RWPE1 (cell line): Measurements from ENCODE around the gene PLEK2.

Experiments used
- CTCF ChIA-PET: fragments of 350-600 bp; sonication (Branson Sonifier 250); formaldehyde crosslinking; extraction: SDS; loops from one replicate; lab custom pipeline; 2021; lab: Yijun Ruan, JAX
- POLR2A ChIA-PET: fragments of 400-600 bp; formaldehyde crosslinking; extraction: SDS; loops from one replicate; lab custom pipeline; 2020; ENCODE audit warnings: antibody characterized with exemption; ENCODE audit not compliant: low non-redundant PET; lab: Yijun Ruan, JAX
- DNase-seq: peaks from one replicate; pipeline ENCODE4 v3.0.0; 2012; ENCODE audit warnings: low spot score
- H3K27ac ChIP-seq: fragments of 450-650 bp; 2 replicates; pipeline ENCODE4 v1.5.1; 2017
- TF ChIP-seq, protein P1 (sequence below): fragments of 450-650 bp; conservative IDR thresholded peaks from 2 replicates; pipeline ENCODE4 v1.5.1; 2017; ENCODE audit warnings: low read depth, mild to moderate bottlenecking

PLEK2 gene

DNA sequence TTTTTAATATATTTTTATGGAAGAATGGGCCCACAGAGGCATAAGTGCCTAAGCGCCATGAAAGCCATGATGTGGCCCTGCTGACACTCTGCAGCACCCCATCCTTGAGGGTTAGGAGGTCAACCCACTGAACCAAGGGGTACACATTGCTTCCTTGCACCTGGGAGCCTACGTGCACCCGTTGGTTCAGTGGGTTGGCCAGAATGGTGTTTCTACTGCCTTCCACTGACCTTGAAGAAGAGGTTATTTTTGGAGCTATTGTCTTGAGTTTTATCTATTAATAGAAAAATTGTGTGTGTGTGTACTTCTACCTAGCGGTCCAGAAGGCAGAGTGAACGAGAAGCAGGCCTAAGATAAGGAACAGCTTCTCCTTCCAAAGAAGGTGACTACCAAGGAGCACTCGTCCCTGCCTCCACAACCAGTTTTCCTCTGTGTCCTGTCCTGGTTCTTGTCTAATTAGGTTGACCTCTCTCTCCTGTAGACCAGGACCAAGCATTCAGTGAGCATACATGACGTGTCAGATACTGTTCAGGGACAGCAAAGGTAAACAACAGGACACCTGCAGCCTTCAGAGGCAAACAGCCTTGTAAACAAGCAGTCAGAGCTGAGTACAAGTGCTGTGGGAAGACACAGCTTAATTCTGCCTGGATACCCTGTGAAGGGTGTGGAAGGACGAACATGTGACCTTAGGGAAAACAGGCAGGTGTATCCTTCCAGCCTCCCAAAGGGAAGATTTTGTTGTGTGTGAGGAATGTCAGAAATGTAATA, 30.4 kb upstream of the PLEK2 start:
- ChIA-PET CTCF (interaction anchor here (0.7 to 0.9 kb wide), 2 partner anchors 9 to 41 kb away, joined by 3 read pairs; no protein-coding TSS in a partner anchor), POLR2A (no interaction called here)

DNA sequence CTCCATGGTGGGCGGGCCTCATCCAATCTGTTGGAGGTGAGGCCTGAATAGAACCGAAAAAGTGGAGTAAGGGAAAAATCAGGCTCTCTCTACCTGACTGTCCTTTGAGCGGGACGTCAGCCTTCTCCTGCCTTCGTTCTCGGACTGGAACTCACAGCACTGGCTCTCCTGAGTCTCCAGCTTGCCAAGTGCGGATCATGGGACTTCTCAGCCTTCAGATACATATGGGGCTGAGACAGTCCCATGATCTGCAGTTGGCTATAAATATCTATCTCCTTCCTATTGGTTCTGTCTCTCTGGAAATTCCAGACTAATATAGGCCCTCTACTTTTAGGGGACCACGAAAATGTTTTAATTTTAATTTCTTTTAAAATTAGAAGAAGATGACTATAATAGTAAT, 29.7 kb upstream of the PLEK2 start:
- ChIA-PET CTCF (no interaction called here), POLR2A (no interaction called here)
- no peak for DNase-seq
- TF ChIP-seq, protein P1, sequence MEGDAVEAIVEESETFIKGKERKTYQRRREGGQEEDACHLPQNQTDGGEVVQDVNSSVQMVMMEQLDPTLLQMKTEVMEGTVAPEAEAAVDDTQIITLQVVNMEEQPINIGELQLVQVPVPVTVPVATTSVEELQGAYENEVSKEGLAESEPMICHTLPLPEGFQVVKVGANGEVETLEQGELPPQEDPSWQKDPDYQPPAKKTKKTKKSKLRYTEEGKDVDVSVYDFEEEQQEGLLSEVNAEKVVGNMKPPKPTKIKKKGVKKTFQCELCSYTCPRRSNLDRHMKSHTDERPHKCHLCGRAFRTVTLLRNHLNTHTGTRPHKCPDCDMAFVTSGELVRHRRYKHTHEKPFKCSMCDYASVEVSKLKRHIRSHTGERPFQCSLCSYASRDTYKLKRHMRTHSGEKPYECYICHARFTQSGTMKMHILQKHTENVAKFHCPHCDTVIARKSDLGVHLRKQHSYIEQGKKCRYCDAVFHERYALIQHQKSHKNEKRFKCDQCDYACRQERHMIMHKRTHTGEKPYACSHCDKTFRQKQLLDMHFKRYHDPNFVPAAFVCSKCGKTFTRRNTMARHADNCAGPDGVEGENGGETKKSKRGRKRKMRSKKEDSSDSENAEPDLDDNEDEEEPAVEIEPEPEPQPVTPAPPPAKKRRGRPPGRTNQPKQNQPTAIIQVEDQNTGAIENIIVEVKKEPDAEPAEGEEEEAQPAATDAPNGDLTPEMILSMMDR = no peak
- no peak overlapping the region for H3K27ac ChIP-seq

More for the DNA sequence above, 30.4 kb upstream of the PLEK2 start:
- no peak overlapping the region for H3K27ac ChIP-seq
- TF ChIP-seq, protein P1 = no peak
- no peak for DNase-seq

DNA sequence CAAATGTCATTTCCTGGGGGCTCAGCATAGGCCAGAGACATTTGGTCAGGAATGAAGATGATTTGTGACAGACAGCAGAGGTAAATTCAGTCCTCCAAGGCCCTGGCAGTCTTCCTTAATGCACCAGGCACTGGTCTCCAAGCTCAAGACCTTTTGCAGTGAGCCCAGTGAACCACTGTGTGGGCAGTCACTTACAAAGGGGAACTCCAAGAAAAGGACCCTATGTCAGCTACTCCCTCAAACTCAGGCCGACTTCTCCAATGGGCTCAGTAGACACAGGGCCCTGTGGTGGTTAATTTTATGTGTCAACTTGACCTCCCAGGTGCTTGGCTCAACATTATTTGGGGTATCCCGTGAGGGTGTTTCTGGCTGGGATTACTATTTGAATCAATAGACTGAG, 29.3 kb upstream of the PLEK2 start:
- TF ChIP-seq, protein P1 = no peak
- H3K27ac ChIP-seq = no peak overlapping the region
- CTCF ChIA-PET = interaction anchor here (1.0 to 2.4 kb wide), 2 partner anchors 14 to 89 kb away, joined by 3 to 17 read pairs; no protein-coding TSS in a partner anchor
- POLR2A ChIA-PET = no interaction called here
- DNase-seq = no peak

DNA sequence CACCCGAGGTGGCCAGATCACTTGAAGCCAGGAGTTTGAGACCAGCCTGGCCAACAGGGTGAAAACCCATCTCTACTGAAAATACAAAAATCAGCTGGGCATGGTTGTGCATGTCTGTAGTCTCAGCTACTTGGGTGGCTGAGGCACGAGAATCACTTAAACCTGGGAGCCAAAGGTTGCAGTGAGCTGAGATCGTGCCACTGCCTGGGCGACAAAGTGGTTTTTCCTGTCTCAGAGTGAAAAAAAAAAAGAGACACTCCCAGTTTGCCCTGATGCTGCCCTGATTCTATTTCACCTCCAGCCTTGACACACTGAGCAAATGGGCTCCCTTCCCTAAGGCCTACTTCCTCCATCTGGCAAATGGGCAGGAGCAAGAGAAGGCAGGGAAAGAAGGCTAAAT, 28.5 kb upstream of the PLEK2 start:
- CTCF ChIA-PET = interaction anchor here (1.0 to 2.4 kb wide), 2 partner anchors 13 to 89 kb away, joined by 3 to 17 read pairs; no protein-coding TSS in a partner anchor
- TF ChIP-seq, protein P1 = no peak
- POLR2A ChIA-PET = no interaction called here
- no peak overlapping the region for H3K27ac ChIP-seq
- DNase-seq = no peak

DNA sequence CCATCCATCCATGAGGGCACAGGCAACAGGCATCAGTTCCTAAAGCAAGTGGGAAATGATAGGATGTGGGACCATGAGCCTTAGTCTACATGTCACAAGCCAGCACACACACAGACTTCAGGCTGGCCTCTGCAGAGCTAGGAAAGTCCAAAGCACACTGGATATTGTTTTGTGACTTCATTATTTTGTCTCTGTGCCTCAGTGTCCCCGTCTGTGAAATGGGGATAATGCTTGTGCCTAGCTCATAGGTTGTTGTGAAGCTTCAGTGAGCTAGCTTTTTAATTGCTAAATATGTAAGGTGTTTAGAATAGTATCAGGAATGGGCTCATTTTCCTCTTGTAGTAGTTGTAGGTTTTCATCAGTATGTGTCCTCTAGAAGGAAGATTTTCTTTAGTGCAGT, 27.0 kb upstream of the PLEK2 start:
- DNase-seq = no peak
- POLR2A ChIA-PET = no interaction called here
- no peak overlapping the region for H3K27ac ChIP-seq
- TF ChIP-seq, protein P1 = no peak
- CTCF ChIA-PET = interaction anchor here (0.6 to 2.4 kb wide), 3 partner anchors 12 to 132 kb away, joined by 3 to 17 read pairs (median 6); no protein-coding TSS in a partner anchor

DNA sequence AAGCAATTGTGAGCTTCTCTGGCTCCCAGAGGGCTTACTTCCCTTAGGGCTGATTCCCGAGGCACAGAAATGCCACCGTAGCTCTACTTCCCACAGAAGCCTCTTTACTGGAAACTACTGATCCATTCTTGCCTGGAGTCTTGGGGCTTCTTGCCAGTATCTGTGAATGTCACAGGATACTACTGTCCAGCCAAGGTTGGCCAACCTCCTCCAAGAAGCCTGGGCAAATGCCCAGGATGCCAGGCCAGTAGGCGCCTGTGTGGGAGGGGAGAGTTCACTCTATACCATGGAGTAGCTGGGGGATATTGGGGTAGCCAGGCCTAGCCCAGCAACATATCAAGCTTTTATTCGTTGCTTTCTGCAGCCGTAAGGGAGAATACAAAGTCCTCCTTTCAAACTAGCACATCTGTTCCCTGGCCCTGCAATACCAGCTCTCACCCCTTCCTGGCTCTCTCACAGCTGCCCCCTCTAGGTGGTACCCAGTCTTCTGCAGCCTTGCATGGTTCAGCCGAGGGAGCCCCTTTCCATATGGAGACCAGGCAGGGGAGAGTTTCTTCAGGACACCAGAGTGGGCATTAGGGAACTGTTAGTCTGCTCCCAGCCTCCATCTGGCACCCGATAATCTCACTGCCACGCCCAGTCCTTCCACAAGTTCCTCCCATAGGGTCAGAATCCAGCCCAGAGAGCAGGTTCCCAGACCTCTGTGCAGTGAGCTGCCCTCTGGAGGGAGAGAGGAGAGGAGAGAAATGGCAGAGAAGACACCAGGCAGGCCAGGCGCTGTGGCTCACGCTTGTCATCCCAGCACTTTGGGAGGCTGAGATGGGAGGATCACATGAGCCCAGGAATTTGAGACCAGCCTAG, 24.3 kb upstream of the PLEK2 start:
- CTCF ChIA-PET = interaction anchor here (0.7 to 1.2 kb wide), 2 partner anchors 135 to 268 kb away, joined by 3 read pairs; no protein-coding TSS in a partner anchor
- POLR2A ChIA-PET = no interaction called here
- DNase-seq = no peak
- TF ChIP-seq, protein P1 = no peak
- no peak overlapping the region for H3K27ac ChIP-seq
